Iris pigment epithelial cell (primary cell): ENCODE data around the gene LDLRAD3.
"Not testable (repeated sequence)": the region's sequence is repeated elsewhere in the genome, so short reads cannot be mapped to it uniquely, and the experiment has no call there.

Experiments used
- DNase-seq: peaks from one replicate; pipeline ENCODE4 v3.0.0-alpha.2; 2011; ENCODE audit warnings: low read depth

Gene LDLRAD3, protein sequence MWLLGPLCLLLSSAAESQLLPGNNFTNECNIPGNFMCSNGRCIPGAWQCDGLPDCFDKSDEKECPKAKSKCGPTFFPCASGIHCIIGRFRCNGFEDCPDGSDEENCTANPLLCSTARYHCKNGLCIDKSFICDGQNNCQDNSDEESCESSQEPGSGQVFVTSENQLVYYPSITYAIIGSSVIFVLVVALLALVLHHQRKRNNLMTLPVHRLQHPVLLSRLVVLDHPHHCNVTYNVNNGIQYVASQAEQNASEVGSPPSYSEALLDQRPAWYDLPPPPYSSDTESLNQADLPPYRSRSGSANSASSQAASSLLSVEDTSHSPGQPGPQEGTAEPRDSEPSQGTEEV

GRCh38 chr11:35943713-35944502 is at the start of gene LDLRAD3:
TSS of gene LDLRAD3 (plus strand) at chr11:35944062. CDS start at chr11:35944099, 37 bp downstream.
- peak; percentile 94 for DNase-seq

DNA sequence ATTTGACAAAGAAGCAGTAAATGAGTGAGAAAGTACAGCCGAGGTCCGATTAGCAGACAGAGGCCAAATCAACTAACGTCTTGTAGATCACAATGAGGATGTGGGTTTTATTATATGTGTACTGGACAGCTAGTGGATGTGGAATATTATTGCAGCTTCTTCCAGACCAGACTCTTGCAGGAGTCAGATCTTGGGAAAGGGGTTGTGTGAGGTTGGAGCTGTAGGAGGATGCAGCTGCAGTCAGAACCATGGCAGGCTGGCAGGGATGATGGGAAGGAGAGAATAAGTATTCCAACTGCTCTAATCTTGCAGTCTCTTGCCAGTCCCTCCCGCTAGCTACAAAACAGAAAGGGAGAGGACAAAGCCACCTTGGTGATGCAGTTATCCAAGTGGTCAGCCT is 46.8 kb upstream of the LDLRAD3 start:
- no peak for DNase-seq

- no peak for DNase-seq
Observed at GRCh38 chr11:35902961-35903360, 40.9 kb upstream of the LDLRAD3 start.

DNA sequence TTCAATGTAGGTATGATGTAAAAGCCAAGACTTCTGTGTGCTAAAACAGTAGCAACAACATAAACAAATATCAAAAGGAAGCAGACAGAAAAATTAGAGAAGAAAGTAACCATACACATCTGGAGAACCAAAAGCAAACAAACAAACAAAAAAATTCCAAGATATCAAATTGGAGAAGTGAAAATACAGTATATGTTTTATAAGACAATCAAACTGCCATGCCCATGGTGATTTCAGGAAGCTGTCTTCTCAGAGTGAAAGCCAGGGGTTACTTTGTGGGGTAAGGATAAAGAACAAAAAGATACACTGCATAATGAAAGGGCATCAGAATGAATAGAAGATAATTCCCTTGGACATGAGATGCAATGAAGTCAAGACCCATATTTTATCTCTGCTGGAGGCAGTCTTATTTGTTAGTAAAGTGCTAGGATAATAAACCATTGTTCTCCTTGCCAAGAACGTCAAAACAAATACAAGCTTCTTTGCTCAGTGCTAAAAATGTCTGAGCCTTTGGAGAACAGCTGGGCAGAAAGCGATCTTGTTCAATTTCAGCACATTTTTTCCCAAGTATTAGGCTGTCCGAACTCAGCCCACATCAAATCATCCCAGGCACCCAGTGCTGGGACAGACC is 38.1 kb upstream of the LDLRAD3 start:
- no peak for DNase-seq

DNA sequence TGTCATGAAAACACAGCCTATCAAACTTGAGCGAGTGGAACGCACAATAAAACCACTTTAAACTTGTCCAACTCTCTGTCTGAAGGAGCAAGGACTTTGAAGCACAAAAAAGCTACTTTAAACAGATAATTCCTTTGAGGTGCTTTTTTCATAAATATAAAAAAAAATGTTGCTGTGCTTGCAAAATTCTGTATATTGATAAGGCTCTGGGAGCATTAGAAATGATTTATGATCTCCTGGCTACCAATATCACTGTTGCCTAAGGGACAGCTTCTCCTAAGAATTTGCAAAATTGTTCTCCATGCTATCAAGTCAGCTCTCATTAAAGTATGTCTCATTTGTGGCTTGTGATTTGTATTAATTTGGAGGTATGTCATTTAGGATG is 37.6 kb upstream of the LDLRAD3 start:
- DNase-seq, result no peak

GRCh38 chr11:35906681-35907080 is 37.2 kb upstream of the LDLRAD3 start:
- DNase-seq, result no peak

DNA sequence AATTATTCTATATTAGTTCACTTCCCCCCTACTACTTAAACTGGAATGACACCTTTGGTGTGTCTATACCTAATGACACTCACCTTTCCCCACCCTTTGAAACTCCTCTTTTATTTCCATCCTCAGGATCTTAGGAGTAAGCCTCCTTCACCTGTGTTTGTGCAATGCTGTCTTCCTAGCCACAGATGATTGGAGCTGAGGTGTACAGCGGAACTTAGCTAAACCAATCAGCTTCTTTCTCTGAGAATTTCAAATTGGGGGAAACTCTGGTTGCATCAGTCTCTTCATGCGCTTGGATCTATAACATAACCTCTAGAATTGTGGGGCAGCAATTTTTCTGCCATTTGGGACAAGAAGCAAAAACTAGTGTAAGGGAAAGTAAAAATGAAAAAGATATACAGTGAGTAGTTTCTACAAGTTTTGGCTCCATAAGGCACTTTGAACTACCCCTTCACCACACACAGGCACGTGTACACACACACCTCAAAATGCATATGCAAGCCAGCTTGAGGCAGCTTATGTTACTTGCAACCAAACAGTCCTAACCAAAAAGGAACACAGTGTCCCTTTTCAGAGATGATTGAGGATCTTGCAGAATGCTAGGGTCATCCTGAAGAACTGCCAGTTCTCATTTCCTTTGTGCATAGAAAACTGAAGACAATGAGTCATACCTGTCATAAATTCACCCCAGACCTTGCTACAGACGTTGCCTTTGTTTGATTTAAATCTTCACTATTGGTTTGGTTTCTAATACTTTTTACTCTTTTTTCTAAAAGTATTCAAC is 36.0 kb upstream of the LDLRAD3 start:
- DNase-seq, result peak; percentile 88

DNA sequence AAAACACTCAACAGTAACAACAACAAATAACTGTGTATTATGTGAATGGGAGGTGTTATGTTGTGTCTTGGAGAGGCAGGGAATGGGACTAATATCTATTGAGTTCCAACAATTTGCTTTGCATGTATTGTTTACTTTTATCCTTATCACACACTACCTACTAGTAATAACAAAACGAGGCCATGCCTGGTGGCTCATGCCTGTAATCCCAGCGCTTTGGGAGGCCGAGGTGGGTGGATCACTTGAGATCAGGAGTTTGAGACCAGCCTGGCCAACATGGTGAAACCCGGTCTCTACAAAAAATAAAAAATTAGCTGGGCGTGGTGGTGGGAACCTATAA is 35.5 kb upstream of the LDLRAD3 start:
- DNase-seq, result not testable (repeated sequence)

GRCh38 chr11:35909511-35910265 is 34.2 kb upstream of the LDLRAD3 start:
- no peak for DNase-seq

GRCh38 chr11:35911013-35911412 is 32.8 kb upstream of the LDLRAD3 start:
- peak; percentile 69 for DNase-seq

DNA sequence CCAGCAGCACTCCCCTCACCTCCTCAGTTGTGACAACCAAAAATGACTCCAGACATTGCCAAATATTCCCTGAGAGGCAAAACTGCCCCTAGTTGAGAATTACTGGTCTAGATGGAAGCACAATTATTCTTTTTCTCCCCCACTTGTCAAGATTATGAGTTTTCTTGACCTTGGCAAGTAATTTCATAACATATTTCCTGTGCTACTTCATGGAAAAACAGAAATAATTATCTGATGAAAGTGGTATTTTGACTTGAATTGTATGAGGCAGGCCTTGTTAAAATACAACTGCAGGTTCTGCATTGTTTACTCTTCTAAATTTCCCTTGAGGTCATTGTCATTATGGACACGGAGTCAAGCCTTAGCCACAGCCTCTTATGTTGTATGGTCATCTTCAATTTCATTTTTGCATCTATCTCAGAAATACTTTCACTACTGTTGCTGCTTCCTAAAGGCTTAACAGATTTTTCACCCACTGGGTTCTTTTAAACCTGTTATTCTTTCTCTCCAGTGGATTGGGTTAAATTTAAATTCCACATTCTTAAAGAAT is 32.2 kb upstream of the LDLRAD3 start:
- peak; percentile 22 for DNase-seq

DNA sequence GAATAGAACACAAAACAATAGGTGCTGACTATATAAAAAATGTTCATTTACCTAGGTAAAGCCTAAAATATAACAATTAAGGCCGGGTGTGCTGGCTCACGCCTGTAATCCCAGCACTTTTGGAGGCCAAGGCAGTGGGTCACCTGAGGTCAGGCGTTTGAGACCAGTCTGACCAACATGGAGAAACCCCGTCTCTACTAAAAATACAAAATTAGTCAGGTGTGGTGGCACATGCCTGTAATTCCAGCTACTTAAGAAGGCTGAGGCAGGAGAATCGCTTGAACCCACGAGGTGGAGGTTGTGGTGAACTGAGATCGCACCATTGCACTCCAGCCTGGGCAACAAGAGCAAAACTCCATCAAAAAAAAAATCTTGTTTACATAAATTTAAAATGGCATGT is 31.4 kb upstream of the LDLRAD3 start:
- not testable (repeated sequence) for DNase-seq

GRCh38 chr11:35912883-35913624 is 30.8 kb upstream of the LDLRAD3 start:
- DNase-seq, result no peak

- no peak for DNase-seq
Observed at GRCh38 chr11:35914816-35915215, 29.0 kb upstream of the LDLRAD3 start.

DNA sequence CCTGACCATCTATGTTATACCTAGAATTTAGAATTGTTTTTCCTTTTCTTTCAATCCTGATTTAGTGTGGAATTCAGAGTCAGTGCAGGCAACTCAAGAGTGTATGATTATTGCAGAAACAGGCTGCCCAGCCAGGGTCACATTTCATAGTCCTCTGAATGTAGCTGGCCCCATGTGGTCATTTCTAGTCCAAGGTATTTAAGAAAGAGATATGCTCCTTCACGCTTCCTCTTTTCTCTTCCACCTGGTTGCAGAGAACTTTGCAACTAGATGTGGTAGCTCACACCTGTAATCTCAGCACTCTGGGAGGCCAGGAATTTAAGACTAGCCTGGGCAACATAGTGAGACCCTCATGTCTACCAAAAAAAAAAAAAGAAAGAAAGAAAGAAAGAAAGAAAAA is 27.6 kb upstream of the LDLRAD3 start:
- DNase-seq, result no peak

DNA sequence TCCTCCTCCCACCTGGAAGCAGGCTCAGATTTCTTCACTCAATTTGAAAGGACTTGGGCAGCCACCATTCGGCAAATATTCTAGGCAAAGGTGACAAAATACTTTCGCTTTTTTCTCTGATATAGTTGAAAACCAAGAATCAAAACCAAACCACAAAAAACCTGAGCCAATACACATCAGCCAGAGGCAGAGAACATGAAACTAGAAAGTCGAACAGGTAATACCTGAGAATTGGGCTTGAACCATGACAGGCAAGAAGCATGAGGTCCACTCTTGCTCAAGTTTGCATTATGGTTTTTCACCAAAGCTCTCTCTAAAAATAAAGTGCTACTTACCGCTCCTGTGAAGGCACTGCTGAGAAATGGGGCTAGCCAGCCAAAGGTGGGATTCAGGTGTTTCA is 26.2 kb upstream of the LDLRAD3 start:
- no peak for DNase-seq

- DNase-seq, result no peak
Observed at GRCh38 chr11:35918716-35919115, 25.1 kb upstream of the LDLRAD3 start.

DNA sequence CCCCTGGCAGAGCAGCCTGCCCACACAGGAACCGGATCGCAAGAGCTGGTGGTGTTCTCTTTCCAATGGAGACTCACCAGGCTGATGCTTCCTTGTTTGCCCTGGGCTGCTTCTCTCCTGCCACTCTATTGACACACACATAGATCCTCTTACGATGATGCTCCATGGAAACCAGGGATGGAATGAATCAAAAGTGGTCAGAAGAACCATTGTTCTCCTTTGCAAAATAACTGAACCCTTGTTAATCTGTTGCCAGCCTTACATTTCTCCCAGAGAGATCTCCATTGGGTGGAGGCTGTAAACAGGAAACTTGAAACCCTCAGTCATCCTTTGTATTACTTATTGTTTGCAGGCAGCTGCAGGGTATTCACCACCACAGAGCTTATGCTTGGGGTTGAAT is 24.6 kb upstream of the LDLRAD3 start:
- peak; percentile 55 for DNase-seq

DNA sequence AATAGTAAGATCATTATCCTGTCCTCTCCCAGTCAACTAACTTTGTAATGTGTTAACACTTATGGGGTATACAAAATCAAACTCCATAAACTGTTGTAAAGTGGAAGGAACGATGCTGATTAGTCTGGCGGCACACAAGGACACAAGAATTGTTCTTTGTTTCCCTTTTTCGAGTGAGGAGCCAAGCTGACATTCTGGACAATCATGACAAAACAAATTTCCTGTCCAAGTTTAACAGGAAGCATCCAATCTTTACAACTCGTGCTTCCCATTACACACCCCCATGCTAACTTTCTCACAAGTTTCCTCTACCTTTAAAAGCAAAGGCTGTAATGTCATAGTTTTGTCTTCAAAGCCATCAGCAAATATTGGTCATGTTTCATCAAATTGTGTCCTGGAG is 20.4 kb upstream of the LDLRAD3 start:
- no peak for DNase-seq

GRCh38 chr11:35924811-35925210 is 19.1 kb upstream of the LDLRAD3 start:
- no peak for DNase-seq

DNA sequence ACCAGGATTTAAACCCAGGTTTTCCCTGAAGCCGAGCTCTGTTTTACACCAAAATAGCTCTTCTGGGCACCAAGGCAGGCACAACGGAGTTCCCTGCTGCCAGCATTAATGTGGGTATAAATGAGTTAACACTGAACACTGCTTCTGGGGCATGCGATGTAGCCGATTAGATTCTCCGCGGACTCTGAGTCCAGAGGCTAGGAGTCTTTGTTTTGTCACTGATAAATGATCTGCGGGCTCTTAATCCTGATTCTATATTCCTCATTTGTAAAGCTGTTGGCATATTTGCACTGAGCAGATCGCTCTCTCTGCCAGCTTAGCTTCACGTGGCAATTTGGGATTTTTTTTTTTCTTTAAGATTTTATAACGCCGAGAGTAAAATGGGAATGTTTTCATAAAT is 16.8 kb upstream of the LDLRAD3 start:
- DNase-seq, result no peak
